Colonic mucosa (tissue), 4 donors: ENCODE measurements around the gene MSANTD2. TPM values are rescaled to one million over a fixed set of nuclear protein-coding genes. Genes with fewer than 3 reads are reported as not detected.

Experiments
- DNase-seq: peaks from one replicate; pipeline ENCODE4 v3.0.0-alpha.2; 2020
- H3K27ac ChIP-seq: fragments of 200-600 bp; one replicate; pipeline ENCODE4 v1.8.0; 2021
- H3K27me3 ChIP-seq: fragments of 200-600 bp; one replicate; pipeline ENCODE4 v1.8.0; 2021
- H3K36me3 ChIP-seq: fragments of 200-600 bp; one replicate; pipeline ENCODE4 v1.8.0; 2021
- H3K4me1 ChIP-seq: fragments of 200-600 bp; one replicate; pipeline ENCODE4 v1.8.0; 2021; ENCODE audit warnings: mild to moderate bottlenecking
- H3K4me3 ChIP-seq: fragments of 200-600 bp; one replicate; pipeline ENCODE4 v1.8.0; 2021
- H3K9ac ChIP-seq, 2 donors: one replicate each; pipeline ENCODE4 v1.7.0; 2013; ENCODE audit warnings: control low read depth in 2 of 2, low read depth in 2 of 2, low read length in 2 of 2
- H3K9me3 ChIP-seq: fragments of 200-600 bp; one replicate; pipeline ENCODE4 v1.8.0; 2021
- CTCF ChIP-seq: fragments of 200-600 bp; IDR thresholded peaks from one replicate; pipeline ENCODE4 v1.8.0; 2022; ENCODE audit warnings: antibody characterized with exemption, mild to moderate bottlenecking
- intact Hi-C: fragments of 100-400 bp; cut with DNase I; formaldehyde crosslinking; loops from one replicate; pipeline ENCODE4 v1.14.1; 2022
- total RNA-seq, 2 donors: library from RNA; stranded (reverse); fragmentation: NEBNext Ultra II Directional in 1 of 2; extraction: Animal tissue kit (Norgen Biotek cat#: 25700) in 1 of 2; gene quantifications; one replicate each; pipeline ENCODE4 v1.2.1, GENCODE V29; 2021
- donor health status: healthy.
- donor health status: DM: no; HTN: no; CAD: no.
- donor health status: DM: no; HTN: no; CAD: no.

Gene MSANTD2
- total RNA-seq, 2 donors from 2014 or later: 7.0 to 12.7 TPM

GRCh38 chr11:124737638-124738305, 62.4 kb downstream of the MSANTD2 start:
- intact Hi-C loops: no loop called here
- Histone ChIP-seq H3K4me3 (no peak overlapping the region), H3K27ac (no peak overlapping the region), H3K9ac (no peak overlapping the region), H3K36me3 (no peaks in the 10 kb centered on the region), H3K27me3 (no peaks in the 10 kb centered on the region), H3K9me3 (no peaks in the 10 kb centered on the region), H3K4me1 (peaks cover 12% of the 10 kb centered on the region)
- TF ChIP-seq CTCF: no peak
- DNase-seq: no peak

GRCh38 chr11:124736736-124737135, 63.5 kb downstream of the MSANTD2 start:
- no peak for DNase-seq
- peaks cover 12% of the 10 kb centered on the region for H3K4me1 ChIP-seq
- H3K9ac ChIP-seq: no peak overlapping the region
- intact Hi-C loops: no loop called here
- H3K9me3 ChIP-seq: no peaks in the 10 kb centered on the region
- no peak for TF ChIP-seq CTCF
- no peaks in the 10 kb centered on the region for H3K27me3 ChIP-seq
- H3K36me3 ChIP-seq: no peaks in the 10 kb centered on the region
- H3K27ac ChIP-seq: no peak overlapping the region
- H3K4me3 ChIP-seq: no peak overlapping the region

- H3K36me3 ChIP-seq: no peaks in the 10 kb centered on the region
- no peak overlapping the region for H3K4me3 ChIP-seq
- H3K27me3 ChIP-seq: no peaks in the 10 kb centered on the region
- no peak overlapping the region for H3K9ac ChIP-seq
- H3K27ac ChIP-seq: no peak overlapping the region
- intact Hi-C loops: no loop called here
- no peaks in the 10 kb centered on the region for H3K4me1 ChIP-seq
- no peak for TF ChIP-seq CTCF
- H3K9me3 ChIP-seq: no peaks in the 10 kb centered on the region
- no peak for DNase-seq
These were observed 68.0 kb downstream of the MSANTD2 start for GRCh38 chr11:124732230-124732629.

GRCh38 chr11:124729571-124729970, 70.6 kb downstream of the MSANTD2 start:
- Histone ChIP-seq H3K27ac (no peak overlapping the region), H3K9me3 (no peaks in the 10 kb centered on the region), H3K4me1 (peaks cover 5% of the 10 kb centered on the region), H3K4me3 (no peak overlapping the region), H3K27me3 (no peaks in the 10 kb centered on the region), H3K9ac (no peak overlapping the region), H3K36me3 (no peaks in the 10 kb centered on the region)
- intact Hi-C loops: no loop called here
- TF ChIP-seq CTCF: no peak
- DNase-seq: no peak

GRCh38 chr11:124728134-124728533, 72.1 kb downstream of the MSANTD2 start:
- H3K9ac ChIP-seq: no peak overlapping the region
- no peak for DNase-seq
- H3K4me3 ChIP-seq: no peak overlapping the region
- no peak overlapping the region for H3K27ac ChIP-seq
- H3K9me3 ChIP-seq: no peaks in the 10 kb centered on the region
- H3K4me1 ChIP-seq: peaks cover 5% of the 10 kb centered on the region
- intact Hi-C loops: no loop called here
- no peaks in the 10 kb centered on the region for H3K27me3 ChIP-seq
- H3K36me3 ChIP-seq: no peaks in the 10 kb centered on the region
- no peak for TF ChIP-seq CTCF
